Neutrophil (primary cell): ENCODE measurements around the gene RBMS3.

Experiments used
- H3K27ac ChIP-seq: fragments of 200-600 bp; sonication (generic); 2 replicates; pipeline ENCODE4 v1.5.1; 2016; ENCODE audit warnings: mild to moderate bottlenecking, moderate library complexity
- H3K27me3 ChIP-seq: fragments of 200-600 bp; sonication (generic); 2 replicates; pipeline ENCODE4 v1.6.0; 2016; ENCODE audit warnings: mild to moderate bottlenecking
- H3K36me3 ChIP-seq: fragments of 200-600 bp; sonication (generic); 2 replicates; pipeline ENCODE4 v1.5.1; 2017
- H3K4me1 ChIP-seq, 2 experiments: fragments of 200-600 bp in 1 of 2; sonication (generic) in 1 of 2; 1 replicate in 1 of 2; 2 replicates in 1 of 2; pipeline versions ENCODE4 v1.5.1 to v1.6.1; 2013 to 2016; ENCODE audit warnings: low read depth in 1 of 2, low read length in 1 of 2, mild to moderate bottlenecking in 1 of 2, moderate library complexity in 1 of 2; ENCODE audit not compliant: control insufficient read depth in 1 of 2, insufficient read depth in 1 of 2
- H3K4me3 ChIP-seq, 2 experiments: fragments of 200-600 bp in 1 of 2; sonication (generic) in 1 of 2; 1 replicate in 1 of 2; 2 replicates in 1 of 2; pipeline ENCODE4 v1.5.1; 2013 to 2016; ENCODE audit warnings: low read depth in 1 of 2, low read length in 1 of 2, mild to moderate bottlenecking in 1 of 2, moderate library complexity in 1 of 2
- H3K9me3 ChIP-seq: fragments of 200-600 bp; sonication (generic); 2 replicates; pipeline ENCODE4 v1.5.1; 2016
- TF ChIP-seq, protein P1 (sequence below): fragments of 200-600 bp; sonication (generic); IDR thresholded peaks from 2 replicates; pipeline ENCODE4 v1.5.1; 2016; ENCODE audit warnings: antibody characterized with exemption

RBMS3 gene

DNA sequence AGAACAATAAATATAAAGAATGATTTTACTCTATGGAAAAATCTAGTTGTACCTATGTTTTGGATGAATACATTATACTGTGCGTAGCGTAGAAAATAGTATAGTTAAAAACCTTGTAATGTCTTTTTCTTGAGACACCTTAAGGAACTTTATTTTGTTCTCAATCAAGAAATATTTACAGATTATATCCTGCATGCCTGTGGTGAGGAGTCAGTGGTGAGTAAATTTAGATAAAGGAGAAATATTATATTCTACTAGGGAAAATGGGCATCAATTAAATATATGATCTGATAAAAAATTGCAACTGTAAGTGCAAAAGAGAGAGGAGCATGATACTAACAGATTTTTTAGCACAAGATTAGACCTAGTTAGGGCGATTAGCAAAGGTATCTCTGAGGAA lies 157.7 kb downstream of the RBMS3 start:
- Histone ChIP-seq H3K4me3 (no peak overlapping the region), H3K27ac (no peak overlapping the region), H3K4me1 (no peaks in the 10 kb centered on the region), H3K27me3 (peaks cover 8% of the 10 kb centered on the region), H3K36me3 (no peaks in the 10 kb centered on the region), H3K9me3 (no peaks in the 10 kb centered on the region)
- TF ChIP-seq, protein P1, sequence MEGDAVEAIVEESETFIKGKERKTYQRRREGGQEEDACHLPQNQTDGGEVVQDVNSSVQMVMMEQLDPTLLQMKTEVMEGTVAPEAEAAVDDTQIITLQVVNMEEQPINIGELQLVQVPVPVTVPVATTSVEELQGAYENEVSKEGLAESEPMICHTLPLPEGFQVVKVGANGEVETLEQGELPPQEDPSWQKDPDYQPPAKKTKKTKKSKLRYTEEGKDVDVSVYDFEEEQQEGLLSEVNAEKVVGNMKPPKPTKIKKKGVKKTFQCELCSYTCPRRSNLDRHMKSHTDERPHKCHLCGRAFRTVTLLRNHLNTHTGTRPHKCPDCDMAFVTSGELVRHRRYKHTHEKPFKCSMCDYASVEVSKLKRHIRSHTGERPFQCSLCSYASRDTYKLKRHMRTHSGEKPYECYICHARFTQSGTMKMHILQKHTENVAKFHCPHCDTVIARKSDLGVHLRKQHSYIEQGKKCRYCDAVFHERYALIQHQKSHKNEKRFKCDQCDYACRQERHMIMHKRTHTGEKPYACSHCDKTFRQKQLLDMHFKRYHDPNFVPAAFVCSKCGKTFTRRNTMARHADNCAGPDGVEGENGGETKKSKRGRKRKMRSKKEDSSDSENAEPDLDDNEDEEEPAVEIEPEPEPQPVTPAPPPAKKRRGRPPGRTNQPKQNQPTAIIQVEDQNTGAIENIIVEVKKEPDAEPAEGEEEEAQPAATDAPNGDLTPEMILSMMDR: no peak

DNA sequence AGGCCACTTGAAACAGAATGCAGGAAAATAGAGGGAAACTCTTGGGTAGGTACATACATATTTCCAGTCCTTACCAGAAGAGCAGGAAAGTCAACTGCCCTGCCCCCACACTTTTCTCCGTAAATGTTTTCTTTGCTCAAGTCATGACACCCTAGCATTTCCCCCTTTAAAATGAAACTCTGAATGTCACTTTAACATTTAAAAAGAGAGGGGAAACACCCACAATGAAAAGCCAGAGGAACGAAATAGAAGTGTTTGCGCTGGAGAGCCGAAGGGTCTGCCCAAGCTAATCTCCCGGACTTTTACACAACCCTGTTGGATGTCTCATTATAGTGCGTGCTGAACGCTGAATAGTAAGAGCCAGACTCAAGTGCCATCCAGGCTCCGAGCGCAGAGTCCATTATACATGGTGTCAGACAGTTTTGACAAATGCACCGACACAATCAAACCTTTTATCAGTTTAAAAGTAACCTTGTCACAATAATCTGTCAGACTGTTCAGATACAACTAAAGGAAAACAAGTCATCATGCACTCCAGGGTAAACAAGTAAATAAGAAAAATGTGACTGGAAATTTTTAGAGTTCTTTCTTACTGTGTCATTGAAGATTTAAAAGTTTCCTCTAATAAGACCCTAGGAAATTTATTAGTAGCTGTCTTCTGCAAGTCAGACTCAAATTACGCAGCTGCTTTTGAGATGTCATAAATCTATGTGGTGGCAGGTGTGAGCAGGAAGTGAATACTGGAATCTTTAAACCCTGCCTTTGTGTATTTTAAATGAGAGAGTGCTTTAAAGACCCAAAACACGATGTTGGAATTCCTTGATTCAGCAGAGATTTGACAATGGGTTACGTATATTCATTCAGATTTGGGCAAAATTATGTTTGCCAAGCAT lies 159.8 kb downstream of the RBMS3 start:
- Histone ChIP-seq H3K9me3 (no peaks in the 10 kb centered on the region), H3K4me3 (no peak overlapping the region), H3K27ac (no peak overlapping the region), H3K27me3 (peaks cover 8% of the 10 kb centered on the region), H3K36me3 (no peaks in the 10 kb centered on the region), H3K4me1 (no peaks in the 10 kb centered on the region)
- TF ChIP-seq, protein P1: no peak

- Histone ChIP-seq H3K27ac (no peak overlapping the region), H3K27me3 (peaks cover 8% of the 10 kb centered on the region)
These were observed 160.6 kb downstream of the RBMS3 start for GRCh38 chr3:29441422-29441821.

DNA sequence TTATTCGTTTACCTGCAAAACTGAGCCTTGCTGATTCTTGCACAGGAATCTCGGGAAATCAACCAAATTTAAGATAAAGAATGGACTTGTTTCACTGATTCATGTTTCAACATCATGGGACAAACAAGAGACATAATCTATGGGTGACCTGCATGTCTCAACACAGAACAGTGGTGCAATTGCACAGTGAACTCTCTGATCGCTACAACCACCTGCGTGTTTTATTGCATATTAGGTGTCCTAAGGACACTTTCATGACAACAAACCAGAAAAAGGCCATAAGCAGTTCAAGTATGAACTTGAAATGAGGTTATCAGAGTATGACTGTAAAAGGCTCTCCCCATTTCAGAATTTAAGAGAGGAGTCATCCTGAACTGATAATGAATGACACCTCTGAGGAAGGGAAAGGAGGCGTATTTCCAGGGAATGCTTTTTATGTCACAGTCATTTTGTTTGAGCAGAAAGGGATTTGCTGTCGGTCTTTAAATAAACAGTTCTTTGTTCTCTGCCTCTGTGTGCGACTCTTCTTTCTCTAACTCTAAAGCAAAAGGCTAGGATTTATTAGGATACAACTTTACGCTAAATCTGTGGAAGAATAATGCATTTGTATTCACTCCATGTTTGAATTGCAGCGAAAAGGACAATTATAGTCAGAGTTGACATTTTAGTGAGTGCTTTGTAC lies 167.2 kb downstream of the RBMS3 start:
- Histone ChIP-seq H3K4me1 (no peaks in the 10 kb centered on the region), H3K9me3 (no peaks in the 10 kb centered on the region), H3K27ac (no peak overlapping the region), H3K27me3 (no peaks in the 10 kb centered on the region), H3K4me3 (no peak overlapping the region), H3K36me3 (no peaks in the 10 kb centered on the region)
- TF ChIP-seq, protein P1: no peak

More at GRCh38 chr3:29441422-29441821, 160.6 kb downstream of the RBMS3 start:
- no peaks in the 10 kb centered on the region for H3K4me1 ChIP-seq
- no peaks in the 10 kb centered on the region for H3K36me3 ChIP-seq
- H3K9me3 ChIP-seq: no peaks in the 10 kb centered on the region
- TF ChIP-seq, protein P1: no peak
- H3K4me3 ChIP-seq: no peak overlapping the region

DNA sequence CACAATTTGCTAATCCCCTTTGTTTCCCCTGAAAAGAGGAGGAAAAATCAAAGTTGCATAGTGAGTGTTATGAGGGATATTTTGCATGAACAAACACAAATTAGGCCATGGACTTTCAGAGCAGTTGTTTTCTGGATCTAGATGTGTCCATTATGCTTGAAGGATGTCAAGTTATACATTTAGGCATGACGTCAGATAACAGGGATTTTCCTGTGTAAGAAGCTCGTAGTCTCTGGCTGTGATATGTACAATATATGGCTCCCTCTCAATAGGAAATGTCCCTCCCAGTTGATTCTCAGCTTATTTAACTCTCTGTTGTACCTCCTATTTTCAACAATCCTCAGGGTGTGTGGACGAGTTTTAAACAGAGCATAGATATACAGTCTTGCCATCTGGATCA lies 171.0 kb downstream of the RBMS3 start:
- Histone ChIP-seq H3K27ac (no peak overlapping the region), H3K4me3 (no peak overlapping the region), H3K4me1 (no peaks in the 10 kb centered on the region), H3K27me3 (no peaks in the 10 kb centered on the region), H3K9me3 (no peaks in the 10 kb centered on the region), H3K36me3 (no peaks in the 10 kb centered on the region)
- TF ChIP-seq, protein P1: no peak
